Dendritic cell treated with granulocyte-macrophage colony-stimulating factor and Interleukin-4, amounts not matched to agents 40 ng/mL and 50 ng/mL, for 4 days (primary cell): Measurements from ENCODE around the gene KLHL1.

ENCODE experiments used
- H3K27ac Mint-ChIP-seq: one replicate; pipeline ENCODE4 v1.8.0; 2022; ENCODE audit warnings: mild to moderate bottlenecking, mixed read lengths
- H3K27me3 Mint-ChIP-seq: one replicate; pipeline ENCODE4 v1.8.0; 2022; ENCODE audit warnings: mild to moderate bottlenecking, mixed read lengths
- H3K36me3 Mint-ChIP-seq: one replicate; pipeline ENCODE4 v1.8.0; 2022; ENCODE audit warnings: low read depth, mixed read lengths
- H3K4me1 Mint-ChIP-seq: one replicate; pipeline ENCODE4 v1.8.0; 2022; ENCODE audit warnings: low read depth, mixed read lengths
- H3K4me3 Mint-ChIP-seq: one replicate; pipeline ENCODE4 v1.8.0; 2022; ENCODE audit warnings: mild to moderate bottlenecking, moderate library complexity, mixed read lengths
- H3K9me3 Mint-ChIP-seq: one replicate; pipeline ENCODE4 v1.8.0; 2022; ENCODE audit warnings: mixed read lengths
- intact Hi-C: fragments of 100-400 bp; cut with micrococcal nuclease; formaldehyde crosslinking; loops from one replicate; pipeline ENCODE4 v1.15.0; 2022

The KLHL1 gene

GRCh38 chr13:69879936-69880335, 228.3 kb downstream of the KLHL1 start:
- H3K4me3 Mint-ChIP-seq, result no peak overlapping the region
- no peaks in the 10 kb centered on the region for H3K36me3 Mint-ChIP-seq
- intact Hi-C loops, result no loop called here
- no peaks in the 10 kb centered on the region for H3K27me3 Mint-ChIP-seq
- no peaks in the 10 kb centered on the region for H3K4me1 Mint-ChIP-seq
- peaks cover 9% of the 10 kb centered on the region for H3K9me3 Mint-ChIP-seq
- no peak overlapping the region for H3K27ac Mint-ChIP-seq

DNA sequence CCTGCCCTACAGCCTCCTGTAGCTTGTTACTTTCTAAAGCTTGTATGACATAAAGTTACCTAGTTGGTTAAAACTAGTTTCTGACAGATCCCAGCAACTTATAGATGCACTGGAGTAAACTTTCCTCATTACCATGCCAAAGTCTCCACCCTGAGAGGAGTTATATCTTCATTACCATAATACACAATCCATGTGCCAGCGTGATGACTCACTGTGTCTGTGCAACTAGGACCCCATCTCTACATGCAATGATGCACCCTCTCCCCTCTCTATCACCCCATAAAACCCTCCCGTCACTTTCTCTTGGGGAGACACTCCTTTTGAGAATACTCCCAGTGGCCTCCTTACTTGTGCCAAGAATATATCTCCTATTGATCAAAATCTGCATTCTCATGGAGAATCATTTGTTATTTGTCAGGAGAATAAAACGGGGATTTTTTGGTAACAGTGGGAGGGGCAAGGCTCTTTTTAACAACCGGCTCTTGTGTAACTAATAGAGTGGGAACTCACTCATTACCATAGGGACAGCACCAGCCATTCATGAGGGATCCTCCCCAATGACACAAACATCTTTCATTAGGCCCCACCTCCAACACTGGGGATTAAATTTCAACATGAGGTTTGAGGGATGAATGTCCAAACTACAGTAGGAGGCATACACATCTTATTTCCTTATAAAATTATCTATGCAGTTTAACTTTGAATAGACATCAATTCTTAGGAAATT, 235.8 kb downstream of the KLHL1 start:
- H3K36me3 Mint-ChIP-seq, result no peaks in the 10 kb centered on the region
- intact Hi-C loops, result no loop called here
- H3K9me3 Mint-ChIP-seq, result no peaks in the 10 kb centered on the region
- no peak overlapping the region for H3K4me3 Mint-ChIP-seq
- no peaks in the 10 kb centered on the region for H3K27me3 Mint-ChIP-seq
- H3K27ac Mint-ChIP-seq, result no peak overlapping the region
- no peaks in the 10 kb centered on the region for H3K4me1 Mint-ChIP-seq

DNA sequence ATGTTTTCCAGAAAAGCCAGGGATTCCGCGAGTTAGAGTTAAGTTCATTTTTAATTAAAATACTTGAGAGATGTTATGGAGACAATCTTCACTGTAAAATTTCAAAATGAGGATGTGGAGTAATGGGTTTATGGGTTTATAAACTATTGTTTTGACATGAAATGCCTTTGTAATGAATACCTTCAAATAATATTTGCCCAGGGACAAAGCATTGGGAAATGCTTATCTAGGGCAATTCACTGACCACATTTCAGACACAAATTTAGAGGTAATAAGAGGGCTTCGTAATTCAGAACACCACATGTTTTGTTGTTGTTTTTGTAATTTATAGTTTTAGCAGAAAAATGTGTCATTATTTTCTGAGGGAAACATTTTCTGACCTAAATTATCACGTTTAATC, 241.7 kb downstream of the KLHL1 start:
- no peaks in the 10 kb centered on the region for H3K4me1 Mint-ChIP-seq
- no peak overlapping the region for H3K27ac Mint-ChIP-seq
- intact Hi-C loops, result no loop called here
- no peaks in the 10 kb centered on the region for H3K36me3 Mint-ChIP-seq
- H3K4me3 Mint-ChIP-seq, result no peak overlapping the region
- H3K9me3 Mint-ChIP-seq, result no peaks in the 10 kb centered on the region
- H3K27me3 Mint-ChIP-seq, result no peaks in the 10 kb centered on the region

DNA sequence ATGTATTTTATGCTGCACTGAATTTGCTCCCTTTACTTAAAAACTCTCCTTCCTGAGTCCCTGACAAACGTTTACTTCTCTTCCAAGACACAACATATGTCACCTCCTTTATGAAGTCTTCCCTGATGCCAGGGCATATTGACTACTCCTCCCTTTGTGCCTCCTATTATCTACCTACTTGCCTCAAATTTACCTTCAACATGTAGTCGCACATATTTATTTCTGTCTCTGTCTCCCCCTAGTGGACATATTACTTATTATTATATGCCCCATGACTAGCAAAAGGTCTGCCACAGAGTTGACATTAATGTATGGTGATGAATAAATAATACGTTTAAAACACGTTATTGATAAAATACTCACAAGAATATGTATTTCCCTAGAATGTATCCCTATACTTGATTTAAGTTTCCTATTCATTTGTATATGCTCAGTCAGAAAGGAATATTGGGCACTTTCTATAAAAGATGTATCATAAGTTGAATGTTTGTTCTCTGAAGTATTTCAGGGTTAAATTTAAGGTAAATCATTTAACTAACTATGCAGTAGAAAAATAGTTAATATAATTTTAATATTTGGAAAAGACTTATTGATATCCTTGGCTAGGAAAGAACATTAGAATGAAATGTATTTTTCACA, 250.9 kb downstream of the KLHL1 start:
- Mint-ChIP-seq H3K9me3 (no peaks in the 10 kb centered on the region), H3K4me3 (no peak overlapping the region), H3K27ac (no peak overlapping the region), H3K27me3 (no peaks in the 10 kb centered on the region), H3K36me3 (no peaks in the 10 kb centered on the region), H3K4me1 (no peaks in the 10 kb centered on the region)
- intact Hi-C loops, result loop anchor here (10.0 kb wide), 1 partner anchor 1553 kb away; no protein-coding TSS in a partner anchor

DNA sequence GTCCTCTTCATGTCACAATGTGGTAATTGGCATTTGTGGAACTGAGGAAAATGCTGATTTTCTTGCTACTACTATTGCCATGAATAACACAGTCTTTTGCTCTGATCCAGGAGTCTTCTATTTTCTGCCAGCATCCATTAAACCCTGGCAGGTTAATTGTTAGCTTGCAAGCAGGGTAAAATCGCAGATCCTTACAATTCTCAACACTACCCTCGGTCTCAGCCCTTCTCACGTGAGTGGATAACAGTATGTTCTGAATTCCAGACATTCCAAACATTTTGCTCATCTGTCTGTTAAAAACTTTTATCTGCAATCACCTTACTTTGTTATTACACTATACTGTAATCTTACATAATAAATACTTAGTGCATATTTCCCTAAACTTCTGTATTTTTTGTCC, 251.9 kb downstream of the KLHL1 start:
- Mint-ChIP-seq H3K4me3 (no peak overlapping the region), H3K36me3 (no peaks in the 10 kb centered on the region), H3K27me3 (no peaks in the 10 kb centered on the region), H3K9me3 (no peaks in the 10 kb centered on the region), H3K27ac (no peak overlapping the region), H3K4me1 (no peaks in the 10 kb centered on the region)
- intact Hi-C loops, result loop anchor here (10.0 kb wide), 1 partner anchor 1552 kb away; no protein-coding TSS in a partner anchor

- H3K9me3 Mint-ChIP-seq, result peaks cover 37% of the 10 kb centered on the region
- H3K27me3 Mint-ChIP-seq, result no peaks in the 10 kb centered on the region
- H3K4me1 Mint-ChIP-seq, result no peaks in the 10 kb centered on the region
- no peak overlapping the region for H3K4me3 Mint-ChIP-seq
- intact Hi-C loops, result no loop called here
- H3K36me3 Mint-ChIP-seq, result no peaks in the 10 kb centered on the region
- H3K27ac Mint-ChIP-seq, result no peak overlapping the region
These were observed 279.7 kb downstream of the KLHL1 start for GRCh38 chr13:69828527-69828926.

DNA sequence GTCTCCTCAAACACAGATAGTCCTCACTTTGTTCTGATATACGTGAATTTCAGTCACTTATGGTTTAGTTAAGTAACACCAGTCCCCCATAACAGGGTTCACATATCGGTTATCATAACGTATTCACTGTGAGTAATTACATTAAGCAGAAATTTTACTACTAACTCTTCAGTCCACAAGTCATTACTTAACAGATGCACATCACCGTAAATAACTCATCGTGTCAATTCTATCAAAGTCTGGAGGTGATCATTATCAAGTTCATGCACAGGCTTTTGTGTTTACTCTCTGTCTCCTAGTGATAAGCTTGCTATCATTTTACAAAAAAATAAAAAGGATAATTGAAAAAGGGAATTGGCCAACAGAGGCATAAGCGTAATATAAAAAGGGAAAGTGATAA, 288.1 kb downstream of the KLHL1 start:
- H3K27ac Mint-ChIP-seq, result no peak overlapping the region
- H3K36me3 Mint-ChIP-seq, result no peaks in the 10 kb centered on the region
- H3K9me3 Mint-ChIP-seq, result no peaks in the 10 kb centered on the region
- H3K27me3 Mint-ChIP-seq, result no peaks in the 10 kb centered on the region
- H3K4me3 Mint-ChIP-seq, result no peak overlapping the region
- intact Hi-C loops, result no loop called here
- H3K4me1 Mint-ChIP-seq, result no peaks in the 10 kb centered on the region

DNA sequence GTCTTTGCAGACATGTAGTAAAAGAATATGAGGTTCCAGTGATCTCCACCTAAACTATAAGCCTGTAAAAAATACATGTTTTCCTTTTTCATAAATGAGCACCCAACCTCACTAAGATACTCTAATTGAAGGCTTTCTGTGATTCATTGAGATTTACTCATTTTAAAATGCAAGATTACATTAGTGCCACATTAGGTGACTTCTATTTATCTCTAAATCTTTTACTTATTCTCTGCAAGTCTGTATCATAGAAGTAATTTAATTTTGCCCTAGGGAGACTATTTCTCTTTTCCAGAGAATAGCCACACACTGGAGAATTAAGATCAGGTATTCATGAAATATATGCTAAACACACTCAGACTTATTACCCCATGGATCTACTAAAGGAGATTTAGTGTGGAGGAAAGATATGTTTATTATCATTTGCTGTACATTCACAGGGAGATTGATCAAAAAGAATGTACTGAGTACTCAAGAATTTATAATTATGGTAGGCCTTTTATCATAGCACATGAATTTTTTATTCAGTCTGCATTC, 290.9 kb downstream of the KLHL1 start:
- H3K27ac Mint-ChIP-seq, result no peak overlapping the region
- H3K4me3 Mint-ChIP-seq, result no peak overlapping the region
- intact Hi-C loops, result no loop called here
- H3K36me3 Mint-ChIP-seq, result no peaks in the 10 kb centered on the region
- H3K9me3 Mint-ChIP-seq, result peaks cover 9% of the 10 kb centered on the region
- H3K27me3 Mint-ChIP-seq, result no peaks in the 10 kb centered on the region
- no peaks in the 10 kb centered on the region for H3K4me1 Mint-ChIP-seq

GRCh38 chr13:69809152-69809551, 299.1 kb downstream of the KLHL1 start:
- Mint-ChIP-seq H3K4me1 (no peaks in the 10 kb centered on the region), H3K9me3 (peaks cover 56% of the 10 kb centered on the region), H3K36me3 (no peaks in the 10 kb centered on the region), H3K4me3 (no peak overlapping the region), H3K27ac (no peak overlapping the region), H3K27me3 (no peaks in the 10 kb centered on the region)
- intact Hi-C loops, result no loop called here

DNA sequence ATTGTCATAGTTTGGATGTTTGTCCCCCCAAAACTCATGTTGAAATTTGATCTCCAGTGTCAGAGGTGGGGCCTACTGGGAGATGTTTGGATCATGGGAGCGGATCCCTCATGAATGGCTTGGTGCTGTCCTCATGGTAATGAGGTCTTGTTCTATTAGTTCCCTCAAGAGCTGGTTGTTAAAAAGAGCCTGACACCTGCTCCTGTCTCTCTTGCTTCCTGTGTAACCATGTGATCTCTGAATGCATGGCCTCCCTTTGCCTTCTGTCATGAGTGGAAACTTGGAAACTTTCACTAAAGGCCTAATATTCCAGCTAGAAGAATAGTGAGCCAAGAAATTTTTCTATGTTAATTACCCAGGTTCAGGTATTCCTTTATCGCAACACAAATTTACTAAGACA, 312.0 kb downstream of the KLHL1 start:
- intact Hi-C loops, result no loop called here
- no peaks in the 10 kb centered on the region for H3K4me1 Mint-ChIP-seq
- H3K36me3 Mint-ChIP-seq, result no peaks in the 10 kb centered on the region
- no peak overlapping the region for H3K4me3 Mint-ChIP-seq
- no peaks in the 10 kb centered on the region for H3K27me3 Mint-ChIP-seq
- peaks cover 22% of the 10 kb centered on the region for H3K9me3 Mint-ChIP-seq
- H3K27ac Mint-ChIP-seq, result no peak overlapping the region

- Mint-ChIP-seq H3K27ac (no peak overlapping the region), H3K9me3 (peaks cover 14% of the 10 kb centered on the region)
- intact Hi-C loops, result no loop called here
These were observed 314.3 kb downstream of the KLHL1 start for GRCh38 chr13:69793783-69794453.

GRCh38 chr13:69776937-69777336, 331.3 kb downstream of the KLHL1 start:
- no peaks in the 10 kb centered on the region for H3K36me3 Mint-ChIP-seq
- intact Hi-C loops, result no loop called here
- no peaks in the 10 kb centered on the region for H3K27me3 Mint-ChIP-seq
- peaks cover 4% of the 10 kb centered on the region for H3K9me3 Mint-ChIP-seq
- H3K4me1 Mint-ChIP-seq, result no peaks in the 10 kb centered on the region
- H3K4me3 Mint-ChIP-seq, result no peak overlapping the region
- no peak overlapping the region for H3K27ac Mint-ChIP-seq

More at GRCh38 chr13:69793783-69794453, 314.3 kb downstream of the KLHL1 start:
- Mint-ChIP-seq H3K4me1 (no peaks in the 10 kb centered on the region), H3K36me3 (no peaks in the 10 kb centered on the region), H3K4me3 (no peak overlapping the region), H3K27me3 (no peaks in the 10 kb centered on the region)

DNA sequence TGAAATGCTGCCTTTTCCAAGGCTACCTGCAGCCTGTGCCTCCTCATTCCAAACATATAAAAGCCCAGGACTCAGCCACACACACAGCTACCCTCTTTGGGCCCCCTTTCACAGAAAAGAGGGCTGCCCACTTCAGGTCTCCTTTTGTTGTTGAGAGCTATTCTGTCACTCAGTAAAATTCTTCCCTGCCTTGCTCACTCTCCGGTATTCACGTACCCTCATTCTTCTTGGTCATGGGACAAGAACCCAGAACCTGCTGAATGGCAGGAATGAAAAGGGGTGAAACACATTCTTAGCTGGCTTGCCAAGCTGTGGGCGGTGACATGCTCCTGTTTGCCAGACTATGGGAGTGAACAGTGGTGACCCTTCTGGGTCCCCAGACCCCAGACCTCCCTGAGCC, 338.6 kb downstream of the KLHL1 start:
- H3K9me3 Mint-ChIP-seq, result peaks cover 24% of the 10 kb centered on the region
- H3K27me3 Mint-ChIP-seq, result no peaks in the 10 kb centered on the region
- no peak overlapping the region for H3K4me3 Mint-ChIP-seq
- no peak overlapping the region for H3K27ac Mint-ChIP-seq
- H3K36me3 Mint-ChIP-seq, result no peaks in the 10 kb centered on the region
- intact Hi-C loops, result no loop called here
- H3K4me1 Mint-ChIP-seq, result no peaks in the 10 kb centered on the region

- no peaks in the 10 kb centered on the region for H3K4me1 Mint-ChIP-seq
- intact Hi-C loops, result no loop called here
- H3K27me3 Mint-ChIP-seq, result no peaks in the 10 kb centered on the region
- H3K36me3 Mint-ChIP-seq, result no peaks in the 10 kb centered on the region
- H3K9me3 Mint-ChIP-seq, result peaks cover 14% of the 10 kb centered on the region
- H3K27ac Mint-ChIP-seq, result no peak overlapping the region
- H3K4me3 Mint-ChIP-seq, result no peak overlapping the region
These were observed 346.7 kb downstream of the KLHL1 start for GRCh38 chr13:69761581-69761980.
